Motor neuron (in vitro differentiated cells): Measurements from ENCODE around the gene MRFAP1L1. TPM values are rescaled to one million over a fixed set of nuclear protein-coding genes. Genes with fewer than 3 reads are reported as not detected.

Experiments
- ATAC-seq, 8 experiments: fragments of 200-7000 bp; cut with Tn5 transposase; replicated peaks in 6 of 8; 2 replicates each; pipeline ENCODE4 v1.8.0; 2021; ENCODE audit warnings: mild to moderate bottlenecking in 8 of 8, moderate library complexity in 8 of 8
- H3K27ac ChIP-seq, 2 donors: fragments of 250-450 bp; sonication (Bioruptor Pico); 2 replicates each; pipeline ENCODE4 v1.9.0; 2021; ENCODE audit warnings: antibody characterized with exemption in 2 of 2, mild to moderate bottlenecking in 2 of 2, moderate library complexity in 1 of 2
- H3K4me1 ChIP-seq, 2 donors: fragments of 250-450 bp; sonication (Bioruptor Pico); replicated peaks in 1 of 2; 2 replicates each; pipeline ENCODE4 v1.6.1; 2021; ENCODE audit warnings: antibody characterized with exemption in 2 of 2, mild to moderate bottlenecking in 2 of 2, moderate library complexity in 1 of 2
- H3K4me3 ChIP-seq, 5 donors: fragments of 250-450 bp; sonication (Bioruptor Pico); 2 replicates each; pipeline ENCODE4 v1.9.0; 2021; ENCODE audit warnings: antibody characterized with exemption in 5 of 5, mild to moderate bottlenecking in 5 of 5, moderate library complexity in 4 of 5
- WGBS, 10 experiments: fragments of 450-650 bp; shearing (Covaris generic); methylation state at CpG; one replicate each; pipeline ENCODE4 v1.0.0; 2022; 5-methylcytosine and 5-hydroxymethylcytosine counted together
- in situ Hi-C, 9 experiments: fragments of 400-800 bp; cut with MboI; loops; one replicate each; pipeline ENCODE4 v1.15.0; 2021; ENCODE audit warnings: low sequenced_read_pairs in 9 of 9, low pct_unique_long_range_greater_than_20kb in 2 of 9; ENCODE audit not compliant: unreplicated experiment in 9 of 9
- total RNA-seq, 8 experiments: library from RNA; unstranded; fragments of 300-600 nt; gene quantifications; 2 replicates each; pipeline versions ENCODE4 v1.2.3 to v1.2.4, GENCODE V29; 2022

The MRFAP1L1 gene
- total RNA-seq, 8 experiments from 2014 or later: 59.6 to 135 (median 91.4) TPM

DNA sequence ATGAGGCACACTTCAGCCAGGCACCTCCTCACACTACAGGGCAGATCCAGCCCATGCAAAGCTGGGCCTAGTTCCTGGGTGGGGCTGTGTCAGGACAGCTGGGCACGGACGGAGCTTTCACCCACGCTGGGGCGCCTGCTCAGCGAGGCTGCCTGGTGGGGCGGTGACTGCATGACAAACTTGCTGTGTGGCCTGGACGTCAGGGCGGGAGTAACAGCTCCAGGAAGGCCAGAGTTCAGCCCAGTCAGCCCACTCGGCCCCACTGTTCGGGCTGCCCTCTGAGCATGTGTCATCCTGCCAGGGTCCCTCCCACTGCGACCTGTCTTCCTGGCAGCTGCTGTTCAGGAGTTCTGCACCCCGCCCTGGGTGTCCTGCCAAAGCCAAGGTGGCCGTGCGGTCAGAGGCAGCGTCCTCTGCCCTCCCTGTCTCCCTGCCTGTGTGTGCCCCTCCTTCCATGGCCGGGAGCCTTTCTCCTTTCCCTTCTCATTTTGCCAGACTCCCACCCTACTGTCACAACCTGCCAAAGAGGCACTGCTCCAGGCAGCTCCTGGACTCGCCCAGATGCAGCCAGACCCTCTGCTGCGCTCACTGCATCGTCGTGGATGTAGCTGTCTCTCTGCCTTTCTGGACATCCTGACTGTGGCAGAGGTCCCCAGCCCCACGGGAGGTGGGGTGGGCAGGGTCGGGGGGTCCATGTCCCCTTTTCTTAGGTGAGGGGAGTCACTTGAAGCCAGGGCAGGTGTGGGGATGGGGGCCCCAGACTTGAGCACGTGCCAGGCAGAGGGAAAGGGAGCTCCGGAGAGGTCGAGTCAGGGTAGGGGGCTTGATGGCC, 39.9 kb upstream of the MRFAP1L1 start:
- peaks cover 4 to 13% of the 10 kb centered on the region in 2 donors for H3K4me1 ChIP-seq
- WGBS, 10 experiments: 0 to 80% (median 40%) methylated on average over 1 to 3 of the region's 25 CpGs; no CpG with 5 or more reads in 5 of the 10 experiments
- ATAC-seq: peak; percentile 26 to 90 (median 84)
- H3K27ac ChIP-seq: no peak overlapping the region
- no peak overlapping the region for H3K4me3 ChIP-seq
- in situ Hi-C loops: no loop called here

DNA sequence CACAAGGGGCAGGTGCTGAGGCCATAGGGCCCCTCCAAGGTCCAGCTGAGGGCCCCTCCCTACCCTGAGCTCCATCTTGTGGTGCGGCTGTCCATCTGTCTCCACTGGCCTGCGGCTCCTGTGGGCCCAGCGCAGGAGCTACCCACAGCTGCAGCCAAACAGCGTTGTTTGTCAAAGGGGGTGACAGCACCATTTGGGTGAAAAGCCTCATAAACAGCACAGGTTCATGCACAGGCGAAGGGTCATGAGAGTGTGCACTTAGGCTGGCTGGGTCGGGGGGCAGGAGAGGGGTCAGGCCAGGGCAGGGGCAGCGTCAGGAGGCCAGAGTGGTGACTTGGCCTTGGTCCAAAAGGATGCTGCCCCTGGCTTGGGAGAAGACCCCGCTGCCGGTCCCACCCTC, 38.6 kb upstream of the MRFAP1L1 start:
- 30 to 100% (median 93%) methylated on average over 2 to 5 of the region's 9 CpGs; no CpG with 5 or more reads in 5 of the 10 experiments for WGBS, 10 experiments
- H3K4me1 ChIP-seq: peaks cover 4 to 13% of the 10 kb centered on the region in 2 donors
- no peak overlapping the region for H3K27ac ChIP-seq
- ATAC-seq: no peak
- no peak overlapping the region for H3K4me3 ChIP-seq
- in situ Hi-C loops: no loop called here

DNA sequence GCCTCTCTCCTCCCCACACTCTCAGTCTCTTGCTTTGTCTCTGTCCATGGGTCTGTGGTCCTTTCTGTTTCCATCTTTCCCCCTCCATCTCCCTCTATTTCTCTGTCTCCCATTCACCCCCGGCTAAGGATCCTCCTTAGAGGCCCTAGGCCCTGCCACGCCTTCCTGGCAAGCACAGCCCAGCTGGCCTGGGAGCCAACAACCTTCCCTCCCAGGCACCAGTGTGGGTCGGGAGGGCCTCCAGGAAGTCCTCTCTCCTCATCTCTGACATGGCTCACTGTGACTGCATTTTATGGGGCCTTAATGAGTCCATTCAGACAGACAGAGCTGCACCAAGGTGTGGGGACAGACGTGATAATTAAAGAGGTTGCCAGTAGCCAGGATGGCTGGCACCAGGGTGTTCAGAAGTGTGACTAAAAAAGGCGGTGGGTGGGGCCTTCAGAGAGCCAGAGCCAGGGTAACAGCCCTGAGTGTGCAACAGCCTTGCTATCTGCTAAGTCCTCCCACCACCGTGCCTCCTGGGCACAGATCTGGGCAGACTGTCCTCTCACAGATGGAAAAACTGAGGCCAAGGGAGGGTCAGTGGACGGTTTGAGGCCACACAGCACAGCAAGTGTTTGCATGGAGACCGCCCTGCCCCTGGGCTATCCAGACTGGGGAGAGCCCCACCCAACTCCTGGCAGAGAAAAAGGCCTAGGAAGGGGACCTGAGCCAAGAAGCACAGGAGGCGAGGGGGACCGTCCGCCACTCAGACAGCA, 37.8 kb upstream of the MRFAP1L1 start:
- H3K4me1 ChIP-seq: peaks cover 4 to 13% of the 10 kb centered on the region in 2 donors
- no peak overlapping the region for H3K27ac ChIP-seq
- no peak overlapping the region for H3K4me3 ChIP-seq
- peak in 5 of 8 experiments; percentile 9 to 75 (median 44) for ATAC-seq
- WGBS, 10 experiments: 0 to 100% (median 80%) methylated on average over 1 to 8 of the region's 11 CpGs; no CpG with 5 or more reads in 1 of the 10 experiments
- in situ Hi-C loops: no loop called here

DNA sequence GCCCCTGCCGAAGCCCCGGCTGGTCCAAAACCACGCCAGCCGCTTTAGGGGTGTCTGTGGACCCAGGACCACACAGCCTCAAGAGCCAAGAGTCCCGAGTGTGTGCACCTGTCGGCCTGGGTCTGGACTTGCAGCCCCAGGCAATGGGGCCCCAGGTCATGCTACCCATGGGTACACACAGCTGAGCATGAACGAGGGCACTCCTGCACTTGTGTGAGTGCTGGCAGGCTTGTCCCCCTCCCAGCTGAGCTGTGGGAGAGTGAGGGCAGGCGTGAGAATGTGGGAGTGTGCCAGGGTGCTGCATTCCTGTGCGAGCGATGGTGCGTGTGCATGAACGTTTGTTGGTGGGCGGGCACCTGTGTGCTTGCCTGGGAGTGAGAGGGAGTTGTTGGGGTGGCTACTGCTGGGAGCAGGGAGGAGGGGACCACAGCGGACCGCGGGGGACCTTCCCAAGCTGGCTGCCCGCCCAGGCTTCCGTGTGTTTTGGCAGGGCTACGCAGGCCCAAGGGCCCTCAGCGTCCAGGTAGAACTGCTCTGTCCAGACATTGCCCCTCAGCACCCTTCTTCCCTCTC, 37.1 kb upstream of the MRFAP1L1 start:
- H3K4me1 ChIP-seq: peaks cover 4 to 13% of the 10 kb centered on the region in 2 donors
- no peak overlapping the region for H3K27ac ChIP-seq
- in situ Hi-C loops: no loop called here
- no peak overlapping the region for H3K4me3 ChIP-seq
- ATAC-seq: peak in 3 of 8 experiments; percentile 2 to 79 (median 7)
- 70 to 100% (median 92%) methylated on average over 1 to 13 of the region's 20 CpGs; no CpG with 5 or more reads in 5 of the 10 experiments for WGBS, 10 experiments

DNA sequence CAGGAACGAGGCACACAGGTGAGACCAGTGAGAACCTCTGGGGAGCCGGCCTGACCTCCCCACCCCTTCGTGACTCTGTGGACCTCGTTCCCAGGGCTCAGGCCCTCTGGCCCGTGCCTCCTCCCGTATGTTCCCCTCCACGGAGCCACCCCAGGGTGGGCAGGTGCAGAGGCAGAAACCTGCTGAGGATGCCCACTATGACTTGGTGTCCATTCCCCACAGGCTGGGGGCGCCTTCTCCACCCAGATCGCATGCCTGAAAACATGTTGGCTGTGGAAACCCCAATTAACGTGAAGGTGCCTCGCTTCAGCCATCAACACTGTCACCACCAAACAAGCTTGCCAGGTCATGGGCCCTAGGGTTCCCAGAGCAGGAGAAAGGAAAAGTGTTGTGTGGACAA, 33.3 kb upstream of the MRFAP1L1 start:
- Histone ChIP-seq H3K4me1 (peaks cover 0 to 6% of the 10 kb centered on the region in 2 donors), H3K4me3 (no peak overlapping the region), H3K27ac (no peak overlapping the region)
- in situ Hi-C loops: no loop called here
- no peak for ATAC-seq
- WGBS, 10 experiments: 33 to 83% (median 67%) methylated on average over 1 to 10 of the region's 11 CpGs; no CpG with 5 or more reads in 1 of the 10 experiments

DNA sequence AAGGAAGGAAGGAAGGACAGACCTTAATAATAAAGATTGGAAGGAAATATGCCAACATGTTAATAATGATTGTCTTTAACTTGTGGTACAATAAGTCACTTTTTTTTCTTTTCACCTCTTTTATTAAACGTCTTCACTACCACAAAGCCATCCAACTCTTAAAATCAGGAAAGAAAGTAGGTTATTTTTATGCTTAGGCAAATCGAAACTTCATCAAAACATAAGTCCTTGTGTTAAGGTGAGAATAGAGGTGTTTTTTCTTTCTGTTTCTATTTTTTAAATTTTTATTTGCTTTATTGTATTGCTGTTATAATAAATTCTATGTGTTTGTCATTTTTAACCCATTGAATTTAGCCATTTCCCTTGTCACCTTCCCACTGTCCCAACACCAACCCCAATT, 32.8 kb upstream of the MRFAP1L1 start:
- 5 to 86% (median 63%) methylated on average over 1 to 2 of the region's 2 CpGs for WGBS, 10 experiments
- in situ Hi-C loops: no loop called here
- no peak overlapping the region for H3K27ac ChIP-seq
- ATAC-seq: no peak
- H3K4me1 ChIP-seq: peaks cover 0 to 6% of the 10 kb centered on the region in 2 donors
- H3K4me3 ChIP-seq: no peak overlapping the region

DNA sequence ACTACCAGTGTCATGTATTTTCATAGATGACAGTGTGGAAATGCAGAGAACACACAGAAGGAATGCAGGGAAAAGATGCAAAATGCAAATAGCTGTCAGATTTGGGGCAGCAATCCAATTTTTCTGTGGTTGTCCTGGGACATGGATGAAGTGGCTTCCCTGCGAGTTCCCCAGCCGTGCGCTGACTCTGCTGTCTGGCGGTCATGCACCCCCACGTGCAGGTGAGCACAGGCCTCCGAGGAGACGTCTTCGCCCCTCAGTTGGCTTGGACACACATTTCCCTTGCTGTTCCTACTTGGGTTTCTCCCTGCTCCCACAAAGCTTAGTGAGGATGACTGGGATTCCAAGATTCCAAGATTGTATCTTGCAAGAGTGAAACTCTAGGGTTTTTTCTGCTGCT, 30.7 kb upstream of the MRFAP1L1 start:
- H3K4me1 ChIP-seq: no peaks in the 10 kb centered on the region
- 40 to 100% (median 86%) methylated on average over 1 to 7 of the region's 8 CpGs; no CpG with 5 or more reads in 4 of the 10 experiments for WGBS, 10 experiments
- H3K27ac ChIP-seq: no peak overlapping the region
- no peak for ATAC-seq
- in situ Hi-C loops: no loop called here
- H3K4me3 ChIP-seq: no peak overlapping the region

DNA sequence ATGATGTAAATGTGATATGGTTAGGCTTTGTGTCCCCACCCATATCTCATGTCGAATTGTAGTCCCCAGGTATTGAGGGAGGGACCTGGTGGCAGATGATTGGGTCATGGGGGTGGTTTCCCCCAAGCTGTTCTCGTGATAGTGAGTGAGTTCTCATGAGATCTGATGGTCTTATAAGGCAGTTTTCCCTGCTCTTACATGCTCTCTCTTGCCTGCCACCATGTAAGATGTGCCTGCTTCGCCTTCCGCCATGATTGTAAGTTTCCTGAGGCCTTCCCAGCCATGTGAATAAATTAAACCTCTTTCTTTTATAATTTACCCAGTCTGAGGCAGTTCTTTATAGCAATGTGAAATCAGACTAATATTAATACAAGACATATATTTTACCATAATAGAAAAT, 30.3 kb upstream of the MRFAP1L1 start:
- in situ Hi-C loops: no loop called here
- ATAC-seq: no peak

DNA sequence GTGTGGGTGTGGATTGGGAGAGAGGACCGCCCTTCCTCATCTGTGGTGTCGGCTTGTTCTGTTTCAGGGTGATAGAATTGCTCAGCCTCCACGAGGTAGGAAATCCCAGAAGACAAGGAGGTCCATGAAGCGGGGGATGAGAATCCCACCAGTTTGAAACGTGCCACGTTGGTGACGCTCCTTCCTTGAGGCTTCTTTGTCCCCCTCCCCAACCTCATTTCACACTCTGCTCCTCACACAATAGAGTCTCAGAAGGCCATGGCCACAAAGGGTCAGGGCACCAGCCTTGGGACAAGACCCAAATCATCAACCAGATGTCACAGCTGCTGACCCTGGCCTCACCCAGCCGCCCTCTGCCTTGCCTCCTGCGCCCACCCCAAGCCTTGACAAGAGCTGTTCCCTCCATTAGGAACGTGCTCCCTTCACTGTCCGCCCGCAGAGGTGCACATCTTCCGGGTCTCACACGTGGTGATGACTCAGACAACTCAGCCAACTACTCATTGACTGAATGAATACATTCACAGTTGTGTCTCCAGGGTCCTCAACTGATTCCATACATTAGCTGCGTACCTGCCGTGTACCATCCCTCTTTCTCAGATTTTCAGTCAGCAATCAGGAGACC, 24.6 kb upstream of the MRFAP1L1 start:
- ATAC-seq: peak in 2 of 8 experiments; percentile 19 to 26
- WGBS, 10 experiments: 60 to 100% (median 79%) methylated on average over 1 to 9 of the region's 16 CpGs; no CpG with 5 or more reads in 6 of the 10 experiments
- peaks cover 5 to 16% of the 10 kb centered on the region in 2 donors for H3K4me1 ChIP-seq
- H3K4me3 ChIP-seq: no peak overlapping the region
- H3K27ac ChIP-seq: no peak overlapping the region
- in situ Hi-C loops: no loop called here

More for the DNA sequence above, 30.3 kb upstream of the MRFAP1L1 start:
- H3K4me3 ChIP-seq: no peak overlapping the region
- no peak overlapping the region for H3K27ac ChIP-seq
- 50 to 100% (median 82%) methylated on average over 1 to 4 of the region's 4 CpGs for WGBS, 10 experiments
- H3K4me1 ChIP-seq: no peaks in the 10 kb centered on the region

DNA sequence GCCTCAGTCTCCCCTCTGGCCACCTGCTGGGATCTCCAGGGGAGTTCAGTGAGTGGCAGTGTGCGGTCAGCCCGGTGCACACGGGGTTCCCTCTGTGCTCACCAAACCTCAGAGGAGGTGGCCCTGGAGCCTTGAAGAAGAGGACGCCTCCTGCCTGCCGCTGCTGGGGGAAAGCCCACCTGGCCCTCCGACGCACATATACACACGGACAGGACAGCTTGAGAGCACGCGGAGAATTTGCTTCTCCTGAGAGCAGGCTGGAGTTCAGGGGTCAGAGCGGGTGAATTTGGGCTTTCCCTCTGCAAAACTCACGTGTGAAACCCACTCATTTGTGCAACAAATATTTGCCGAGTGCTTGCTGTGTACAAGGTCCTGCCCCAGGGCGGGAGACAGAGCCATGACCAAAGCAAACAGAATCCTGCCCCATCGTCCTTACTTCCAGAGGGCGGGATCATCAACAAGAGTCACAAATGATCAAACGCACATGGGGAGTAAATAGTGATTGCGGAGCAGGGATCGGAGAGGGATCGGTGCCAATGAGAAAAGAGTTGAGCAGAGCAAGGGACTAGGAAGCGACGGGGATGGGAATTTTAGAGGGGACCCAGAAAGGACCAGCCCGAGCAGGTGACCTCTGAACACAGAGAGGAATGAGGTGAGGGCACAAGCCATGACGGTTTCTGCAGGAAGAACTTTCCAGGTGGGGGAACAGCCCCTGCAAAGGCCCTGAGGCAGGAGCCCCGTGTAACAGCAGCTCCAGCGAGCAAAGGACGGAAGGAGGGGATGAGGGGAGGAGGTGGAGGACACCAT, 23.9 kb upstream of the MRFAP1L1 start:
- Histone ChIP-seq H3K4me1 (peaks cover 5 to 16% of the 10 kb centered on the region in 2 donors), H3K4me3 (no peak overlapping the region), H3K27ac (no peak overlapping the region)
- ATAC-seq: no peak
- in situ Hi-C loops: no loop called here
- 83 to 100% (median 89%) methylated on average over 2 to 10 of the region's 27 CpGs; no CpG with 5 or more reads in 2 of the 10 experiments for WGBS, 10 experiments

DNA sequence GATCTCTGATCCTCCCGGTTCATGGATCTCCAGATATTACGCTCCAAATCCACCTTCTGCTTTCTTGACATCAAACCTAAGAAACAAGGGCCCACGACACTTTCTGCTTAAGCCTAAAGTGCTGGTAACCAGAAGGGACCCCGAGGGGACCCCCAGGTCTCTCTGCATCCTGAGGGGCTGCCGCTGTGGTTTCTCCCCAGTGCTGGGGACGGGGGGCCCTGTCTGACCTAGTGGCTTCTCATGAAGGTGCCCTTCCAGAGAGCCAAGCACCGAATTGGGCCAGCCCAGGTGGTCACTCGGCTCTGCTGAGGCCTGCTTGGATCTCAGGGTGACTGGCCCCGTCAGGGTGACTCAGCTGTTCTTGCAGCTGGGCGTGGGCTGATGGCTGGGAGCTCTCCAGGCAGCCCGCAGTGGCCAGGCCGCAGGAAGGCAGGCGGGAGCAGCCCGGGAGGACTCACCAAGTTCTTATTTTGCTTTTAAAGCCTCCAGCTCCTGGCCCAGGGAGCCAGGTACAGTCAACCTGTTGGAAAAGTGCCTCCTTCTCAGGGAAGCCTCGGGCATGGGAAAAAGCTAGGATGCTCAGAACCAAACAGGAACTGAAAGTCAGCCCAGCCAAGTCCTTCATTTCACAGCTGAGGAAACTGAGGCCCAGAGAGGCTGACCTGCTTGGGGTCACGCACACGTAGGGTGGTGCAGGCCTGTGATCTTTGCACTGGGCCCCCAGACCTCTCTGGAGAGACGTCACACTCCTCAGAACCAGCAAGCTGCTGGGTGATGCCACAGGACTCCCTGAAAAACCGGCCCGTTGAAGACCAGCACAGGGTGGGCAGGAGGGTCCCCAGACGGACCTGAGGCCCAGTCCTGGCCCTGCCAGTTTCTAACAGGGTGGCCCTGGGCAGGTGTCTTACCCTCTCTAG, 23.0 kb upstream of the MRFAP1L1 start:
- in situ Hi-C loops: no loop called here
- H3K4me1 ChIP-seq: peaks cover 8 to 16% of the 10 kb centered on the region in 2 donors
- WGBS, 10 experiments: 0 to 91% (median 80%) methylated on average over 1 to 10 of the region's 21 CpGs; no CpG with 5 or more reads in 3 of the 10 experiments
- no peak overlapping the region for H3K4me3 ChIP-seq
- no peak overlapping the region for H3K27ac ChIP-seq
- ATAC-seq: peak; percentile 72 to 100 (median 86)
